SK-MEL-5 (cell line): ENCODE measurements around the gene TAS2R5. TPM values are rescaled to one million over a fixed set of nuclear protein-coding genes. Genes with fewer than 3 reads are reported as not detected.

Experiments used
- total RNA-seq: library from RNA; depleted of rRNA; stranded (reverse); fragments of >200 nt; shearing (Covaris generic); gene quantifications from 2 replicates; pipeline ENCODE4 v1.2.3, GENCODE V29; 2014; rRNA removed

TAS2R5 gene
- total RNA-seq, 1 experiment from 2014 or later = 0.26 TPM

Other genes starting within 250 kb of the TAS2R5 start
- 67.1 and 67.2 TPM in 2 replicates for gene AGK, start 238.8 kb upstream of the TAS2R5 start, total RNA-seq
- gene DENND11, start 88.1 kb upstream of the TAS2R5 start, total RNA-seq = 15.2 and 16.6 TPM in 2 replicates
- not detected in 2 replicates for gene WEE2, start 81.9 kb upstream of the TAS2R5 start, total RNA-seq
- gene SSBP1, start 51.9 kb upstream of the TAS2R5 start, total RNA-seq = 332 and 364 TPM in 2 replicates
- gene TAS2R3, start 26.1 kb upstream of the TAS2R5 start, total RNA-seq = 0.40 and 0.87 TPM in 2 replicates
- 0.08 and 0.32 TPM in 2 replicates for gene TAS2R4, start 13.5 kb upstream of the TAS2R5 start, total RNA-seq
- 0.13 TPM in 1 of 2 replicates, not detected in the other for gene PRSS37, start 51.3 kb downstream of the TAS2R5 start, total RNA-seq
- gene OR9A4, start 126.2 kb downstream of the TAS2R5 start, total RNA-seq = not detected in 2 replicates
- not detected in 2 replicates for gene CLEC5A, start 156.8 kb downstream of the TAS2R5 start, total RNA-seq
- gene TAS2R38, start 183.6 kb downstream of the TAS2R5 start, total RNA-seq = not detected in 2 replicates
- 0.16 TPM in 1 of 2 replicates, not detected in the other for gene MGAM, start 205.7 kb downstream of the TAS2R5 start, total RNA-seq